Cardiac muscle cell (in vitro differentiated cells and primary cell): ENCODE results near the gene PHTF2. TPM values are rescaled to one million over a fixed set of nuclear protein-coding genes. Genes with fewer than 3 reads are reported as not detected.

Experiments used
- DNase-seq, 2 donors: peaks; one replicate each; pipeline versions ENCODE4 v3.0.0 to v3.0.0-alpha.2; 2010 to 2017; ENCODE audit warnings: low read depth in 1 of 2, low spot score in 1 of 2
- H3K27ac ChIP-seq: fragments of 200-600 bp; sonication (generic); 2 replicates; pipeline ENCODE4 v1.5.1; 2016
- H3K27me3 ChIP-seq: fragments of 200-600 bp; sonication (generic); 2 replicates; pipeline ENCODE4 v1.6.0; 2016; ENCODE audit warnings: control low read depth
- H3K36me3 ChIP-seq: fragments of 200-600 bp; sonication (generic); 2 replicates; pipeline ENCODE4 v1.5.1; 2016; ENCODE audit warnings: control low read depth
- H3K4me1 ChIP-seq: fragments of 200-600 bp; sonication (generic); 2 replicates; pipeline ENCODE4 v1.8.1; 2017; ENCODE audit warnings: low read depth, mild to moderate bottlenecking, mixed run types
- H3K4me3 ChIP-seq: fragments of 200-600 bp; sonication (generic); 2 replicates; pipeline ENCODE4 v1.5.1; 2016; ENCODE audit warnings: mild to moderate bottlenecking
- H3K9me3 ChIP-seq: fragments of 200-600 bp; sonication (generic); 2 replicates; pipeline ENCODE4 v1.5.1; 2017; ENCODE audit warnings: low read depth, mild to moderate bottlenecking, control low read depth
- polyA plus RNA-seq: library from polyadenylated mRNA; unstranded; fragments of >200 nt; fragmentation: Nextera tagmentation; extraction: Ambion mirVana; gene quantifications from 2 replicates; pipeline ENCODE4 v1.2.1, GENCODE V29; 2016
- total RNA-seq: library from RNA; depleted of rRNA; stranded (reverse); fragments of >200 nt; gene quantifications from 2 replicates; pipeline ENCODE4 v1.2.3, GENCODE V29; 2016
- TF ChIP-seq, protein P1 (sequence below): IDR thresholded peaks from 2 replicates; pipeline ENCODE4 v1.5.1; 2012; ENCODE audit warnings: low read depth, mild to moderate bottlenecking, low read length

The PHTF2 gene
- total and polyA plus RNA-seq, 2 experiments from 2014 or later = 28.4 to 36.6 TPM

- Histone ChIP-seq H3K27ac (no peak overlapping the region), H3K4me1 (peaks cover 8% of the 10 kb centered on the region), H3K27me3 (no peaks in the 10 kb centered on the region), H3K4me3 (no peak overlapping the region), H3K9me3 (no peaks in the 10 kb centered on the region), H3K36me3 (no peaks in the 10 kb centered on the region)
- TF ChIP-seq, protein P1, sequence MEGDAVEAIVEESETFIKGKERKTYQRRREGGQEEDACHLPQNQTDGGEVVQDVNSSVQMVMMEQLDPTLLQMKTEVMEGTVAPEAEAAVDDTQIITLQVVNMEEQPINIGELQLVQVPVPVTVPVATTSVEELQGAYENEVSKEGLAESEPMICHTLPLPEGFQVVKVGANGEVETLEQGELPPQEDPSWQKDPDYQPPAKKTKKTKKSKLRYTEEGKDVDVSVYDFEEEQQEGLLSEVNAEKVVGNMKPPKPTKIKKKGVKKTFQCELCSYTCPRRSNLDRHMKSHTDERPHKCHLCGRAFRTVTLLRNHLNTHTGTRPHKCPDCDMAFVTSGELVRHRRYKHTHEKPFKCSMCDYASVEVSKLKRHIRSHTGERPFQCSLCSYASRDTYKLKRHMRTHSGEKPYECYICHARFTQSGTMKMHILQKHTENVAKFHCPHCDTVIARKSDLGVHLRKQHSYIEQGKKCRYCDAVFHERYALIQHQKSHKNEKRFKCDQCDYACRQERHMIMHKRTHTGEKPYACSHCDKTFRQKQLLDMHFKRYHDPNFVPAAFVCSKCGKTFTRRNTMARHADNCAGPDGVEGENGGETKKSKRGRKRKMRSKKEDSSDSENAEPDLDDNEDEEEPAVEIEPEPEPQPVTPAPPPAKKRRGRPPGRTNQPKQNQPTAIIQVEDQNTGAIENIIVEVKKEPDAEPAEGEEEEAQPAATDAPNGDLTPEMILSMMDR = no peak
- DNase-seq = peak in 1 of 2 donors; percentile 82
Observed at GRCh38 chr7:77855371-77856083, 57.0 kb downstream of the PHTF2 start.

DNA sequence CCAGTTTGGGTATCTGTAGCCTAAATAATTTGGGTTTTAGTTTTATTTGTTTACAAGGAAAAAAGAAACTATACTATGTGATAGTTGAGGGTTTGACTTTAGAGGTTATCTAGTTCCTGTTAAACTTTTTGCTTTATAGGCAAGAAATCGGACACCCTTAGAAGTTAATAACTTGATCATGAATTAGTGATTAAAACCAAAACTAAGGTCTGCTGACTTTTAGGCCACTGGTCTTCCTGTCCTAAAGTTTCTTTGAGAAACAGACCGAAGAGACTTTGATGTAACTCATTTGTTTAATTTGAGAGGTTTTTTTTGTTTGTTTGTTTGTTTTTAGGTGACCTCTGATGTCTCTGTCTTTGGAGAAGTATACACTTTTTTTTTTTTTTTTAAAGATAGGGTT is 59.7 kb downstream of the PHTF2 start:
- no peaks in the 10 kb centered on the region for H3K27me3 ChIP-seq
- TF ChIP-seq, protein P1 = no peak
- no peaks in the 10 kb centered on the region for H3K9me3 ChIP-seq
- H3K4me3 ChIP-seq = no peak overlapping the region
- no peak overlapping the region for H3K27ac ChIP-seq
- H3K4me1 ChIP-seq = peaks cover 5% of the 10 kb centered on the region
- DNase-seq = no peak
- H3K36me3 ChIP-seq = no peaks in the 10 kb centered on the region

DNA sequence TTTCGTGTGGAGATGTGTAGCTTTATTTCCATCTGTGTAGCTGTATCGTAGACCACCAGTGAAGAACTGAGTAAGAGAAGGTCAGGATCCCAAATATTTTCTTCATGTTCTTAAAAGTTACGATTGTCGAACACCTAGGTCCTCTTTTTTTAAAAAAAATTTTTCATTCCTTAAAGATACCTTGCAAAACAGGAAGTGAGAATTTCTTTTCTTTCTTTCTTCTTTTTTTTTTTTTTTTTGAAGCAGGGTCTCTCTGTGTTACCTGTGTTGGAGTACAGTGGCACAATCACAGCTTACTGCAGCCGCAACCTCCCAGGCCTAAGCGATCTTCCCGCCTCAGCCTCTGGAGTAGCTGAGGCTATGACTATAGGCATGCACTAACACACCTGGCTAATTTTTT is 60.8 kb downstream of the PHTF2 start:
- no peak overlapping the region for H3K27ac ChIP-seq
- H3K4me3 ChIP-seq = no peak overlapping the region
- DNase-seq = no peak
- no peaks in the 10 kb centered on the region for H3K36me3 ChIP-seq
- TF ChIP-seq, protein P1 = no peak
- no peaks in the 10 kb centered on the region for H3K27me3 ChIP-seq
- H3K9me3 ChIP-seq = no peaks in the 10 kb centered on the region
- H3K4me1 ChIP-seq = peaks cover 8% of the 10 kb centered on the region

- H3K4me1 ChIP-seq = peaks cover 8% of the 10 kb centered on the region
- TF ChIP-seq, protein P1 = no peak
Observed at GRCh38 chr7:77862691-77863090, 64.1 kb downstream of the PHTF2 start.

GRCh38 chr7:77863860-77864259 is 65.3 kb downstream of the PHTF2 start:
- no peak overlapping the region for H3K4me3 ChIP-seq
- no peaks in the 10 kb centered on the region for H3K36me3 ChIP-seq
- H3K27ac ChIP-seq = no peak overlapping the region
- H3K27me3 ChIP-seq = no peaks in the 10 kb centered on the region
- peaks cover 8% of the 10 kb centered on the region for H3K4me1 ChIP-seq
- H3K9me3 ChIP-seq = no peaks in the 10 kb centered on the region
- TF ChIP-seq, protein P1 = no peak
- DNase-seq = no peak

More at GRCh38 chr7:77862691-77863090, 64.1 kb downstream of the PHTF2 start:
- Histone ChIP-seq H3K36me3 (no peaks in the 10 kb centered on the region), H3K9me3 (no peaks in the 10 kb centered on the region), H3K4me3 (no peak overlapping the region), H3K27ac (no peak overlapping the region), H3K27me3 (no peaks in the 10 kb centered on the region)
- DNase-seq = no peak
